Forelimb muscle (tissue), 1 donor: ENCODE measurements around the gene RBMS1. TPM values are rescaled to one million over a fixed set of nuclear protein-coding genes. Genes with fewer than 3 reads are reported as not detected.

Experiments
- DNase-seq: peaks from one replicate; pipeline ENCODE4 v3.0.0-alpha.2; 2013; ENCODE audit warnings: low read depth
- polyA plus RNA-seq: library from polyadenylated mRNA; unstranded; fragments of 120-200 nt; gene quantifications from one replicate; pipeline ENCODE4 v1.2.1, GENCODE V29; 2013; ENCODE audit not compliant: insufficient read length

Gene RBMS1
- polyA plus RNA-seq, 1 donor, result 58.6 TPM

- no peak for DNase-seq
Observed at GRCh38 chr2:160362018-160362417, 131.6 kb downstream of the RBMS1 start.

- no peak for DNase-seq
Observed at GRCh38 chr2:160360089-160360757, 133.4 kb downstream of the RBMS1 start.

GRCh38 chr2:160358046-160358445 is 135.6 kb downstream of the RBMS1 start:
- DNase-seq, result no peak

GRCh38 chr2:160356485-160356884 is 137.1 kb downstream of the RBMS1 start:
- no peak for DNase-seq

GRCh38 chr2:160355080-160355479 is 138.5 kb downstream of the RBMS1 start:
- DNase-seq, result no peak

GRCh38 chr2:160354677-160355076 is 138.9 kb downstream of the RBMS1 start:
- DNase-seq, result no peak

- DNase-seq, result no peak
Observed at GRCh38 chr2:160353813-160354212, 139.8 kb downstream of the RBMS1 start.

- no peak for DNase-seq
Observed at GRCh38 chr2:160353166-160353565, 140.4 kb downstream of the RBMS1 start.

GRCh38 chr2:160352500-160352899 is 141.1 kb downstream of the RBMS1 start:
- DNase-seq, result no peak

GRCh38 chr2:160351956-160352355 is 141.7 kb downstream of the RBMS1 start:
- no peak for DNase-seq

GRCh38 chr2:160349306-160349705 is 144.3 kb downstream of the RBMS1 start:
- DNase-seq, result no peak

- DNase-seq, result no peak
Observed at GRCh38 chr2:160347269-160347863, 146.2 kb downstream of the RBMS1 start.

- DNase-seq, result no peak
Observed at GRCh38 chr2:160345071-160345764, 148.4 kb downstream of the RBMS1 start.

GRCh38 chr2:160343404-160343803 is 150.2 kb downstream of the RBMS1 start:
- DNase-seq, result no peak

GRCh38 chr2:160339726-160340125 is 153.9 kb downstream of the RBMS1 start:
- no peak for DNase-seq

- DNase-seq, result no peak
Observed at GRCh38 chr2:160338901-160339685, 154.5 kb downstream of the RBMS1 start.

- DNase-seq, result no peak
Observed at GRCh38 chr2:160337728-160338127, 155.9 kb downstream of the RBMS1 start.

- no peak for DNase-seq
Observed at GRCh38 chr2:160336635-160337034, 157.0 kb downstream of the RBMS1 start.

- DNase-seq, result no peak
Observed at GRCh38 chr2:160336105-160336504, 157.5 kb downstream of the RBMS1 start.

GRCh38 chr2:160335441-160335840 is 158.2 kb downstream of the RBMS1 start:
- DNase-seq, result no peak

- peak; percentile 59 for DNase-seq
Observed at GRCh38 chr2:160334028-160334741, 159.4 kb downstream of the RBMS1 start.
